HCT116 (cell line): Measurements from ENCODE around the gene ADCY1.

Experiments used
- EZH2 ChIP-seq: fragments of 200-600 bp; sonication (generic); IDR thresholded peaks from 2 replicates; pipeline ENCODE4 v1.6.1; 2017; ENCODE audit warnings: antibody characterized with exemption, mixed run types
- EZH2phosphoT487 ChIP-seq: fragments of 200-600 bp; IDR thresholded peaks from 2 replicates; pipeline ENCODE4 v1.6.1; 2018; ENCODE audit warnings: antibody characterized with exemption, borderline replicate concordance
- POLR2A ChIP-seq: IDR thresholded peaks from 2 replicates; pipeline ENCODE4 v1.7.0; 2011; ENCODE audit warnings: borderline replicate concordance; ENCODE audit not compliant: insufficient read depth, insufficient read length; ENCODE audit errors: extremely low read depth
- SIN3A ChIP-seq: IDR thresholded peaks from 2 replicates; pipeline ENCODE4 v1.6.1; 2012; ENCODE audit warnings: low read depth
- TCF7L2 ChIP-seq: IDR thresholded peaks from 2 replicates; pipeline ENCODE4 v1.7.0; 2011; ENCODE audit warnings: borderline replicate concordance, inconsistent platforms; ENCODE audit not compliant: insufficient read depth, insufficient read length; ENCODE audit errors: extremely low read depth
- YY1 ChIP-seq: IDR thresholded peaks from 2 replicates; pipeline ENCODE4 v1.6.1; 2011; ENCODE audit warnings: low read length, low read depth, moderate library complexity, mild to moderate bottlenecking; ENCODE audit not compliant: insufficient replicate concordance; ENCODE audit errors: extremely low read depth
- ZNF274 ChIP-seq: fragments of 200-500 bp; sonication (Bioruptor generic); IDR thresholded peaks from 2 replicates; pipeline ENCODE4 v1.6.1; 2014; ENCODE audit warnings: mild to moderate bottlenecking, low read depth, low read length, inconsistent platforms
- TF ChIP-seq, protein P1 (sequence below): IDR thresholded peaks from 2 replicates; pipeline ENCODE4 v1.6.1; 2012; ENCODE audit warnings: low read depth
- TF ChIP-seq, protein P2 (sequence below), 3 experiments: fragments of 200-600 bp in 1 of 3; sonication (generic) in 1 of 3; IDR thresholded peaks in 2 of 3; conservative IDR thresholded peaks in 1 of 3; 2 replicates each; pipeline ENCODE4 v1.5.1; 2012 to 2017; ENCODE audit warnings: low read depth in 2 of 3, low read length in 2 of 3, antibody characterized with exemption in 1 of 3, borderline replicate concordance in 1 of 3, control low read depth in 1 of 3, mild to moderate bottlenecking in 1 of 3, mixed read lengths in 1 of 3, mixed run types in 1 of 3, moderate library complexity in 1 of 3; ENCODE audit not compliant: insufficient read depth in 1 of 3

DNA sequence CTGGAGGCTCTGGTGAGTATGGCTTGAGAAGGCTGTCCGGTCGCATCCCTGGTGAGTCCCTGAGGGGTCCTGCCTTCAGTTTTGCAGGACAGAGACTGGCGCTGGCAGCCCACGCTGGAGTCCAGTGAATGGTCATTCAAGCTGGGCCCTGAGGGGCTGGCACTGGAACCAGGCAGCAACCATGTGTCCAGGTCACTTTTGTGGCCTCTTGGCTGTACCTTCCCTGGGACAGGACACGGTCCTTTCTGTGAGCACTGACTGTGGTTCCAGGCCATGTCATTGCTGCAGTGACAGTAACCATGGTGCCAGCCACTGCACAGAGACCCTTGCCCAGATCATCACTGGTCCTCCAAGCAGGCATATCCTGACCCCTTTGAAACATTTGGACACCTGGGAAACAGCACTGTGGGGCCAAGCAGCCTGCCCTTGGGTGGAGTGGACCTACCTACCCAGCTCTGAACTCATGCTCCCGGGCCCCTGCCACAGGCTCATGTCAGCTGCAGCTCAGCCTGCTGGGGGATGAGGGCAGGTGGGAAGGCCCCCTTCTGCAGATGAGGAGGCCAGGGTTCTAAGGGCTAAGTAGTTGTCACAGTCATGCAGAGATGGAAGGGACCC, 72.1 kb downstream of the ADCY1 start:
- TF ChIP-seq POLR2A: no peak
- TF ChIP-seq, protein P1, sequence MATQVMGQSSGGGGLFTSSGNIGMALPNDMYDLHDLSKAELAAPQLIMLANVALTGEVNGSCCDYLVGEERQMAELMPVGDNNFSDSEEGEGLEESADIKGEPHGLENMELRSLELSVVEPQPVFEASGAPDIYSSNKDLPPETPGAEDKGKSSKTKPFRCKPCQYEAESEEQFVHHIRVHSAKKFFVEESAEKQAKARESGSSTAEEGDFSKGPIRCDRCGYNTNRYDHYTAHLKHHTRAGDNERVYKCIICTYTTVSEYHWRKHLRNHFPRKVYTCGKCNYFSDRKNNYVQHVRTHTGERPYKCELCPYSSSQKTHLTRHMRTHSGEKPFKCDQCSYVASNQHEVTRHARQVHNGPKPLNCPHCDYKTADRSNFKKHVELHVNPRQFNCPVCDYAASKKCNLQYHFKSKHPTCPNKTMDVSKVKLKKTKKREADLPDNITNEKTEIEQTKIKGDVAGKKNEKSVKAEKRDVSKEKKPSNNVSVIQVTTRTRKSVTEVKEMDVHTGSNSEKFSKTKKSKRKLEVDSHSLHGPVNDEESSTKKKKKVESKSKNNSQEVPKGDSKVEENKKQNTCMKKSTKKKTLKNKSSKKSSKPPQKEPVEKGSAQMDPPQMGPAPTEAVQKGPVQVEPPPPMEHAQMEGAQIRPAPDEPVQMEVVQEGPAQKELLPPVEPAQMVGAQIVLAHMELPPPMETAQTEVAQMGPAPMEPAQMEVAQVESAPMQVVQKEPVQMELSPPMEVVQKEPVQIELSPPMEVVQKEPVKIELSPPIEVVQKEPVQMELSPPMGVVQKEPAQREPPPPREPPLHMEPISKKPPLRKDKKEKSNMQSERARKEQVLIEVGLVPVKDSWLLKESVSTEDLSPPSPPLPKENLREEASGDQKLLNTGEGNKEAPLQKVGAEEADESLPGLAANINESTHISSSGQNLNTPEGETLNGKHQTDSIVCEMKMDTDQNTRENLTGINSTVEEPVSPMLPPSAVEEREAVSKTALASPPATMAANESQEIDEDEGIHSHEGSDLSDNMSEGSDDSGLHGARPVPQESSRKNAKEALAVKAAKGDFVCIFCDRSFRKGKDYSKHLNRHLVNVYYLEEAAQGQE: no peak
- TF ChIP-seq YY1: no peak
- TF ChIP-seq, protein P2, sequence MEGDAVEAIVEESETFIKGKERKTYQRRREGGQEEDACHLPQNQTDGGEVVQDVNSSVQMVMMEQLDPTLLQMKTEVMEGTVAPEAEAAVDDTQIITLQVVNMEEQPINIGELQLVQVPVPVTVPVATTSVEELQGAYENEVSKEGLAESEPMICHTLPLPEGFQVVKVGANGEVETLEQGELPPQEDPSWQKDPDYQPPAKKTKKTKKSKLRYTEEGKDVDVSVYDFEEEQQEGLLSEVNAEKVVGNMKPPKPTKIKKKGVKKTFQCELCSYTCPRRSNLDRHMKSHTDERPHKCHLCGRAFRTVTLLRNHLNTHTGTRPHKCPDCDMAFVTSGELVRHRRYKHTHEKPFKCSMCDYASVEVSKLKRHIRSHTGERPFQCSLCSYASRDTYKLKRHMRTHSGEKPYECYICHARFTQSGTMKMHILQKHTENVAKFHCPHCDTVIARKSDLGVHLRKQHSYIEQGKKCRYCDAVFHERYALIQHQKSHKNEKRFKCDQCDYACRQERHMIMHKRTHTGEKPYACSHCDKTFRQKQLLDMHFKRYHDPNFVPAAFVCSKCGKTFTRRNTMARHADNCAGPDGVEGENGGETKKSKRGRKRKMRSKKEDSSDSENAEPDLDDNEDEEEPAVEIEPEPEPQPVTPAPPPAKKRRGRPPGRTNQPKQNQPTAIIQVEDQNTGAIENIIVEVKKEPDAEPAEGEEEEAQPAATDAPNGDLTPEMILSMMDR (IDR thresholded peaks at IDR 0.05 in 2 of 3, conservative IDR thresholded peaks at IDR 0.05 in 1 of 3; ENCODE audit: borderline replicate concordance in 1 of 3, insufficient read depth in 1 of 3, low read depth in 2 of 3, low read length in 2 of 3): no peak
- no peak for TF ChIP-seq SIN3A
- no peak for TF ChIP-seq EZH2phosphoT487
- no peak for TF ChIP-seq TCF7L2
- no peak for TF ChIP-seq EZH2
- TF ChIP-seq ZNF274: no peak
